MV-4-11 (cell line): ENCODE data around the gene DNAJA4.

Source experiments
- DNase-seq: peaks from one replicate; lab custom pipeline; 2025; lab: John Stamatoyannopoulos, UW

Gene DNAJA4

GRCh38 chr15:78315686-78316282, 51.4 kb downstream of the DNAJA4 start:
- peak; percentile 16 for DNase-seq

- no peak for DNase-seq
These were observed 52.1 kb downstream of the DNAJA4 start for GRCh38 chr15:78316283-78317083.

- no peak for DNase-seq
These were observed 52.9 kb downstream of the DNAJA4 start for GRCh38 chr15:78317145-78317836.

GRCh38 chr15:78319588-78319987, 55.2 kb downstream of the DNAJA4 start:
- no peak for DNase-seq

- DNase-seq, result no peak
These were observed 55.8 kb downstream of the DNAJA4 start for GRCh38 chr15:78320183-78320582.

GRCh38 chr15:78321041-78321570, 56.7 kb downstream of the DNAJA4 start:
- peak; percentile 8 for DNase-seq

GRCh38 chr15:78321786-78322185, 57.4 kb downstream of the DNAJA4 start:
- no peak for DNase-seq

- no peak for DNase-seq
These were observed 57.9 kb downstream of the DNAJA4 start for GRCh38 chr15:78322243-78322642.

GRCh38 chr15:78322724-78323521, 58.6 kb downstream of the DNAJA4 start:
- DNase-seq, result no peak

- no peak for DNase-seq
These were observed 59.3 kb downstream of the DNAJA4 start for GRCh38 chr15:78323693-78324092.

- no peak for DNase-seq
These were observed 59.8 kb downstream of the DNAJA4 start for GRCh38 chr15:78324144-78324543.

- no peak for DNase-seq
These were observed 60.9 kb downstream of the DNAJA4 start for GRCh38 chr15:78325092-78325843.

GRCh38 chr15:78327466-78327865, 63.1 kb downstream of the DNAJA4 start:
- peak; percentile 66 for DNase-seq

- no peak for DNase-seq
These were observed 65.3 kb downstream of the DNAJA4 start for GRCh38 chr15:78329625-78330024.
